HepG2 (cell line): Measurements from ENCODE around the gene PNRC1. TPM values are rescaled to one million over a fixed set of nuclear protein-coding genes. Genes with fewer than 3 reads are reported as not detected.

Experiments used
- ATAC-seq: fragments of 200-7000 bp; cut with Tn5 transposase; 3 replicates; pipeline ENCODE4 v1.9.1; 2020; ENCODE audit warnings: mild to moderate bottlenecking, moderate library complexity
- BruUV-seq: library from RNA; stranded (reverse); fragments of 400-500 nt; replicated peaks from 2 replicates; lab custom pipeline; 2021; lab: Mats Ljungman, UMichigan
- CTCF ChIA-PET: fragments of 300-600 bp; formaldehyde crosslinking; extraction: SDS; loops from one replicate; lab custom pipeline; 2021; ENCODE audit warnings: low total read pairs, inconsistent platforms, low intra/inter-chr PET ratio; lab: Yijun Ruan, JAX
- POLR2A ChIA-PET: fragments of 350-600 bp; sonication (Branson Sonifier 250); formaldehyde crosslinking; loops from one replicate; lab custom pipeline; 2020; ENCODE audit warnings: antibody characterized with exemption, inconsistent platforms; lab: Yijun Ruan, JAX
- DNase-seq: peaks from one replicate; pipeline ENCODE4 v3.0.0-alpha.2; 2015; ENCODE audit warnings: low spot score
- FAIRE-seq: peaks from 3 replicates; lab custom pipeline; 2011; peaks lifted over from hg19 to GRCh38; lab: Jason Lieb, UNC
- H2AFZ ChIP-seq: one replicate; pipeline ENCODE4 v1.6.1; 2011; ENCODE audit warnings: low read length, inconsistent platforms
- H3K27ac ChIP-seq: fragments of 300-600 bp; 3 replicates; pipeline ENCODE4 v1.8.0; 2011; ENCODE audit warnings: mixed run types, mild to moderate bottlenecking, mixed read lengths, low read length, inconsistent platforms; ENCODE audit not compliant: insufficient read depth; ENCODE audit errors: extremely low read length
- H3K27me3 ChIP-seq, 2 experiments: fragments of 200-600 bp in 1 of 2; 2 replicates in 1 of 2; 3 replicates in 1 of 2; pipeline versions ENCODE4 v1.6.0 to v1.8.0; 2011; ENCODE audit warnings: low read length in 2 of 2, mild to moderate bottlenecking in 2 of 2, moderate library complexity in 2 of 2, inconsistent platforms in 1 of 2; ENCODE audit not compliant: insufficient read depth in 2 of 2, control insufficient read depth in 1 of 2
- H3K36me3 ChIP-seq, 2 experiments: fragments of 200-600 bp in 1 of 2; replicated peaks in 1 of 2; 2 replicates in 1 of 2; 3 replicates in 1 of 2; pipeline versions ENCODE4 v1.5.1 to v1.8.0; 2011; ENCODE audit warnings: low read length in 2 of 2, inconsistent platforms in 1 of 2; ENCODE audit not compliant: insufficient read depth in 2 of 2, control insufficient read depth in 1 of 2
- H3K4me1 ChIP-seq: 2 replicates; pipeline ENCODE4 v1.5.1; 2012; ENCODE audit warnings: low read length, inconsistent platforms; ENCODE audit not compliant: insufficient read depth
- H3K4me2 ChIP-seq: 2 replicates; pipeline ENCODE4 v1.6.0; 2011; ENCODE audit warnings: low read depth, low read length, inconsistent platforms
- H3K4me3 ChIP-seq, 3 experiments: fragments of 200-600 bp in 1 of 3; sonication (generic), shearing (Covaris generic) in 1 of 3; replicated peaks in 1 of 3; 2 replicates each; pipeline ENCODE4 v1.5.1; 2011 to 2016; ENCODE audit warnings: low read length in 3 of 3, inconsistent platforms in 2 of 3, low read depth in 2 of 3, mild to moderate bottlenecking in 2 of 3, control low read depth in 1 of 3, mixed read lengths in 1 of 3; ENCODE audit not compliant: insufficient read depth in 1 of 3
- H3K79me2 ChIP-seq: one replicate; pipeline ENCODE4 v1.6.1; 2011; ENCODE audit warnings: low read length, inconsistent platforms; ENCODE audit not compliant: insufficient read depth
- H3K9ac ChIP-seq: 2 replicates; pipeline ENCODE4 v1.6.0; 2011; ENCODE audit warnings: mild to moderate bottlenecking, low read depth, low read length, inconsistent platforms; ENCODE audit not compliant: insufficient read depth
- H3K9me3 ChIP-seq: 2 replicates; pipeline ENCODE4 v1.5.1; 2012; ENCODE audit warnings: mild to moderate bottlenecking, low read length
- H4K20me1 ChIP-seq: 2 replicates; pipeline ENCODE4 v1.6.0; 2011; ENCODE audit warnings: inconsistent platforms, mild to moderate bottlenecking, low read length, moderate library complexity; ENCODE audit not compliant: insufficient read depth
- FOXK2 ChIP-seq: fragments of 450-650 bp; IDR thresholded peaks from 2 replicates; pipeline ENCODE4 v1.6.1; 2016
- HDAC2 ChIP-seq: sonication (generic); formaldehyde crosslinking; IDR thresholded peaks from 2 replicates; pipeline ENCODE4 v1.4.0; 2020; ENCODE audit warnings: missing genetic modification reagents
- HNRNPK ChIP-seq: fragments of 200-400 bp; formaldehyde crosslinking; IDR thresholded peaks from 2 replicates; pipeline ENCODE4 v1.6.1; 2018; ENCODE audit warnings: low read length, low read depth, moderate library complexity, mild to moderate bottlenecking; ENCODE audit not compliant: poor library complexity, severe bottlenecking
- HOXA9 ChIP-seq: sonication (generic); formaldehyde crosslinking; IDR thresholded peaks from 2 replicates; pipeline ENCODE4 v1.8.1; 2022; ENCODE audit warnings: missing genetic modification reagents, mild to moderate bottlenecking, moderate library complexity, borderline replicate concordance
- MED13 ChIP-seq: sonication (generic); formaldehyde crosslinking; IDR thresholded peaks from 2 replicates; pipeline ENCODE4 v1.5.0; 2020; ENCODE audit warnings: missing genetic modification reagents
- PLRG1 ChIP-seq: fragments of 450-650 bp; conservative IDR thresholded peaks from 2 replicates; pipeline ENCODE4 v1.6.1; 2016
- SALL1 ChIP-seq: sonication (generic); formaldehyde crosslinking; IDR thresholded peaks from 2 replicates; pipeline ENCODE4 v1.8.0; 2022; ENCODE audit warnings: mild to moderate bottlenecking, missing genetic modification reagents
- SNRNP70 ChIP-seq: fragments of 200-400 bp; formaldehyde crosslinking; IDR thresholded peaks from 2 replicates; pipeline ENCODE4 v1.6.1; 2017; ENCODE audit warnings: mild to moderate bottlenecking, low read depth, low read length, moderate library complexity
- U2AF2 ChIP-seq: fragments of 200-400 bp; formaldehyde crosslinking; IDR thresholded peaks from 2 replicates; pipeline ENCODE4 v1.6.1; 2017; ENCODE audit warnings: low read depth, mild to moderate bottlenecking, low read length
- ZBTB8A ChIP-seq: sonication (generic); formaldehyde crosslinking; IDR thresholded peaks from 2 replicates; pipeline ENCODE4 v1.4.0; 2020; ENCODE audit warnings: mild to moderate bottlenecking, low read depth, missing genetic modification reagents, borderline replicate concordance
- ZNF17 ChIP-seq: sonication (generic); formaldehyde crosslinking; IDR thresholded peaks from 2 replicates; pipeline ENCODE4 v1.5.0; 2020; ENCODE audit warnings: mild to moderate bottlenecking, missing genetic modification reagents
- ZNF264 ChIP-seq: sonication (generic); formaldehyde crosslinking; IDR thresholded peaks from 2 replicates; pipeline ENCODE4 v1.4.0; 2020; ENCODE audit warnings: missing genetic modification reagents
- ZNF337 ChIP-seq: sonication (generic); formaldehyde crosslinking; IDR thresholded peaks from 2 replicates; pipeline ENCODE4 v1.5.1; 2020; ENCODE audit warnings: missing genetic modification reagents, low read depth, mild to moderate bottlenecking, borderline replicate concordance
- ZNF460 ChIP-seq: sonication (generic); formaldehyde crosslinking; IDR thresholded peaks from 2 replicates; pipeline ENCODE4 v1.5.1; 2020; ENCODE audit warnings: missing genetic modification reagents, mild to moderate bottlenecking, borderline replicate concordance
- ZNF614 ChIP-seq: IDR thresholded peaks from 2 replicates; pipeline ENCODE4 v1.6.1; 2018; ENCODE audit warnings: missing biosample characterization, missing genetic modification reagents, inconsistent platforms, borderline replicate concordance
- ZNF747 ChIP-seq: sonication (generic); formaldehyde crosslinking; IDR thresholded peaks from 2 replicates; pipeline ENCODE4 v1.8.1; 2023; ENCODE audit warnings: missing genetic modification reagents, mild to moderate bottlenecking, borderline replicate concordance
- ZNF768 ChIP-seq: sonication (generic); formaldehyde crosslinking; IDR thresholded peaks from 2 replicates; pipeline ENCODE4 v1.4.0; 2020; ENCODE audit warnings: missing genetic modification reagents
- ZNF775 ChIP-seq: sonication (generic); formaldehyde crosslinking; IDR thresholded peaks from 2 replicates; pipeline ENCODE4 v1.4.0; 2020; ENCODE audit warnings: missing genetic modification reagents, mild to moderate bottlenecking, moderate library complexity, borderline replicate concordance
- ZSCAN22 ChIP-seq: sonication (generic); formaldehyde crosslinking; IDR thresholded peaks from 2 replicates; pipeline ENCODE4 v1.4.0; 2020; ENCODE audit warnings: mild to moderate bottlenecking, missing genetic modification reagents
- WGBS: methylation state at CpG from one replicate; pipeline ENCODE4 v1.1.6; 2017; ENCODE audit warnings: low lambda C conversion rate; 5-methylcytosine and 5-hydroxymethylcytosine counted together
- in situ Hi-C: cut with HindIII; loops from 2 replicates; pipeline ENCODE4 v1.10.0; 2017; ENCODE audit warnings: low pct_unique_long_range_greater_than_20kb; ENCODE audit not compliant: extremely low pct_ligation_motif_present
- intact Hi-C: fragments of 100-400 bp; cut with micrococcal nuclease; formaldehyde crosslinking; loops from one replicate; pipeline ENCODE4 v1.10.0; 2022; ENCODE audit not compliant: unreplicated experiment
- polyA plus RNA-seq, 8 experiments: library from polyadenylated mRNA; depleted of rRNA in 3 of 8; stranded (reverse) in 7 of 8; unstranded in 1 of 8; fragments of >200 nt; fragmentation: Illumina TruSeq in 4 of 8; extraction: Trizol in 4 of 8; gene quantifications; 2 replicates each; pipeline versions ENCODE4 v1.2.1 to v1.2.3, GENCODE V29; 2011 to 2016; ENCODE audit warnings: low read depth in 4 of 8, missing spikeins in 1 of 8, mixed read lengths in 1 of 8; ENCODE audit not compliant: insufficient read depth in 1 of 8
- total RNA-seq, 5 experiments: library from RNA; depleted of rRNA; stranded (reverse); fragments of >200 nt; fragmentation: Illumina TruSeq; extraction: Trizol; gene quantifications; 2 replicates each; pipeline ENCODE4 v1.2.3, GENCODE V29; 2016; ENCODE audit warnings: low read depth in 1 of 5
- TF ChIP-seq, protein P1 (sequence below): sonication (generic); formaldehyde crosslinking; IDR thresholded peaks from 2 replicates; pipeline ENCODE4 v1.5.1; 2020; ENCODE audit warnings: mild to moderate bottlenecking, missing genetic modification reagents, borderline replicate concordance
- TF ChIP-seq, protein P2 (sequence below): sonication (generic); formaldehyde crosslinking; IDR thresholded peaks from 2 replicates; pipeline ENCODE4 v1.4.0; 2020; ENCODE audit warnings: mild to moderate bottlenecking, missing genetic modification reagents, borderline replicate concordance

PNRC1 gene
- total and polyA plus RNA-seq, 2 of the 13 experiments (the other 11 are each of a cell fraction or from before 2014, with no cell fraction given), result 17.6 to 36.0 TPM

DNA sequence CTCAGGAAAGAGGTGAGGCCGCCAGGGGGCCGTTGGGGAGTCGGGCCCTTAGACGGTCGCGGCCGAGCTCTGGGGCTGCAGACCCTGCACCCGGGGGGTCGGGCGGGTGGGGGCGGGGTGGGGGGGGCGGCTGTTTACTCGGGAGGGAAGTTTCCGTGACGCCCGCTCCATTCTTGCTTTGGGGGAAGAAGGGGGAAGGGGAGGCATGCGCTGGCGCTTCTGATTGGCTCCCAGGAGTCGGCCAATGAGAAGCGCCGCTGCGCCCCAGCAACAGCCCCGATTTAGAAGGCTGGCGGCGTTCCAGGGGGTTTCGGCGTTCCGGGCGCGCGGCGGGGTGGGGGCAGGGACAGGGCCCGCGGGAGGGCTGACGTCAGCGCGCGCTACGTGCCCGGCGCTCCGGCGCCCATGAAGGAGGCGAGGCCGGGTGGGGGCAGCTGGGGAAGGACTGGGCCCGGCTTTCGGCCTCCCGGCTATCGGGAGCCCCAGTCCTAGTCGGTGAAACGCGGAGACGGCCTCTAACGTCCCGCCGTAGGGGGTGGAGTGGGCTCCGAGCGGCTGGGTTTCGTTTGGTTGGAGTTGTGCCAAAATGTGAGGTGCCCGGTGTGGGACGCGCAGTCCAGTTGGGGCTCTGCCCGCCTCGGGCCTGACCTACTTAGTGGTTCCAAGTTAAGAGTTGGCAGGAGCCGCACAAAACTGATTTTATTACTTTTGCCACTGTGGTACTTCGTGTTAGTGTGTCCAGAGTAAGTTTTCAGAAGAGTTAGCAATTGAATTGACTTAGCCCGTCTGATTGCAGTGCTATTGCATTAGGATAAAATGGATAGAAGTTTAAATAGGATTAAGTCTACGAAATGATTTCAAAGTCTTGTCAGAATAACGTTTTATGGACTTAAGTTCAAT lies 1.1 kb downstream of the PNRC1 start:
- ChIA-PET CTCF (no interaction called here), POLR2A (interaction anchor here (0.9 to 6.8 kb wide), 9 partner anchors 9 to 106 kb away, joined by 3 to 117 read pairs (median 15); partner anchors contain the start of gene PM20D2)
- Histone ChIP-seq H3K27me3 (no peaks in the 10 kb centered on the region; a peak in 1 of 5 replicates), H3K36me3 (peaks cover 0 to 19% of the 10 kb centered on the region in 2 experiments; a peak in 3 of 5 replicates), H3K9ac (peak overlapping the region; percentile 98), H2AFZ (no peak overlapping the region), H3K4me3 (peak overlapping the region; percentile 89 to 100 (median 95)), H3K27ac (peak overlapping the region; percentile 96), H3K4me1 (peaks cover 31% of the 10 kb centered on the region), H3K79me2 (peaks cover 39% of the 10 kb centered on the region), H3K4me2 (peak overlapping the region; percentile 77), H4K20me1 (peaks cover 36% of the 10 kb centered on the region), H3K9me3 (no peaks in the 10 kb centered on the region)
- BruUV-seq, result no TSS peak
- in situ Hi-C loops, result loop anchor here (10.0 kb wide), 1 partner anchor 97 kb away; no protein-coding TSS in a partner anchor
- FAIRE-seq (no peak), ATAC-seq (peak; percentile 74), DNase-seq (peak; percentile 93)
- WGBS, result 1% methylated on average over 17 of the region's 69 CpGs
- intact Hi-C loops, result loop anchor here (2.0 to 5.0 kb wide), 2 partner anchors 47 to 66 kb away; partner anchors contain the start of gene PM20D2
- TF ChIP-seq U2AF2, result no peak
- TF ChIP-seq PLRG1, result no peak
- peak; percentile 83; the same call in 1 of the 2 replicates for TF ChIP-seq MED13 (CRISPR knock-in tag)
- no peak for TF ChIP-seq HOXA9
- no peak for TF ChIP-seq ZBTB8A (CRISPR knock-in tag)
- peak; percentile 90 for TF ChIP-seq SALL1
- TF ChIP-seq ZNF614, result peak; percentile 71; the same call in 1 of the 2 replicates
- peak; percentile 30; the same call in 1 of the 2 replicates for TF ChIP-seq FOXK2
- peak; percentile 92 for TF ChIP-seq HNRNPK
- TF ChIP-seq, protein P1, sequence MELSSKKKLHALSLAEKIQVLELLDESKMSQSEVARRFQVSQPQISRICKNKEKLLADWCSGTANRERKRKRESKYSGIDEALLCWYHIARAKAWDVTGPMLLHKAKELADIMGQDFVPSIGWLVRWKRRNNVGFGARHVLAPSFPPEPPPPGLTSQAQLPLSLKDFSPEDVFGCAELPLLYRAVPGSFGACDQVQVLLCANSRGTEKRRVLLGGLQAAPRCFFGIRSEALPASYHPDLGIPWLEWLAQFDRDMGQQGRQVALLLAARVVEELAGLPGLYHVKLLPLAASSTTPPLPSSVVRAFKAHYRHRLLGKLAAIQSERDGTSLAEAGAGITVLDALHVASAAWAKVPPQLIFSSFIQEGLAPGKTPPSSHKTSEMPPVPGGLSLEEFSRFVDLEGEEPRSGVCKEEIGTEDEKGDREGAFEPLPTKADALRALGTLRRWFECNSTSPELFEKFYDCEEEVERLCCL (CRISPR knock-in tag), result no peak
- TF ChIP-seq, protein P2, sequence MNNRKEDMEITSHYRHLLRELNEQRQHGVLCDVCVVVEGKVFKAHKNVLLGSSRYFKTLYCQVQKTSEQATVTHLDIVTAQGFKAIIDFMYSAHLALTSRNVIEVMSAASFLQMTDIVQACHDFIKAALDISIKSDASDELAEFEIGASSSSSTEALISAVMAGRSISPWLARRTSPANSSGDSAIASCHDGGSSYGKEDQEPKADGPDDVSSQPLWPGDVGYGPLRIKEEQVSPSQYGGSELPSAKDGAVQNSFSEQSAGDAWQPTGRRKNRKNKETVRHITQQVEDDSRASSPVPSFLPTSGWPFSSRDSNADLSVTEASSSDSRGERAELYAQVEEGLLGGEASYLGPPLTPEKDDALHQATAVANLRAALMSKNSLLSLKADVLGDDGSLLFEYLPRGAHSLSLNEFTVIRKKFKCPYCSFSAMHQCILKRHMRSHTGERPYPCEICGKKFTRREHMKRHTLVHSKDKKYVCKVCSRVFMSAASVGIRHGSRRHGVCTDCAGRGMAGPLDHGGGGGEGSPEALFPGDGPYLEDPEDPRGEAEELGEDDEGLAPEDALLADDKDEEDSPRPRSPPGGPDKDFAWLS (CRISPR knock-in tag), result no peak
- TF ChIP-seq HDAC2, result peak; percentile 51
- TF ChIP-seq ZNF460 (CRISPR knock-in tag), result peak; percentile 21; the same call in 1 of the 2 replicates
- TF ChIP-seq SNRNP70, result no peak
- TF ChIP-seq ZNF775, result no peak
- TF ChIP-seq ZNF264 (CRISPR knock-in tag), result peak; percentile 38; the same call in 1 of the 2 replicates
- no peak for TF ChIP-seq ZSCAN22 (CRISPR knock-in tag)
- no peak; the same call in 1 of the 2 replicates for TF ChIP-seq ZNF768
- 0 out of 2 replicates have a peak, but pooled peaks have one; percentile 19 for TF ChIP-seq ZNF17 (CRISPR knock-in tag)
- TF ChIP-seq ZNF337 (CRISPR knock-in tag), result no peak
- TF ChIP-seq ZNF747 (CRISPR knock-in tag), result peak; percentile 57; the same call in 1 of the 2 replicates
